GM12892 (cell line): Measurements from ENCODE around the gene BSX.
A peak's percentile ranks its signal among the peaks of the same experiment; 100 is the strongest.

Source experiments
- DNase-seq: peaks from one replicate; pipeline ENCODE4 v3.0.0; 2011; ENCODE audit not compliant: insufficient read length
- FAIRE-seq: peaks from 2 replicates; lab custom pipeline; 2011; peaks lifted over from hg19 to GRCh38; lab: Jason Lieb, UNC
- POLR2A ChIP-seq: IDR thresholded peaks from 2 replicates; pipeline ENCODE4 v1.6.1; 2011; ENCODE audit warnings: low read depth, low read length, control low read depth
- POLR2AphosphoS5 ChIP-seq: IDR thresholded peaks from 2 replicates; pipeline ENCODE4 v1.6.1; 2011; ENCODE audit warnings: low read depth, low read length, control low read depth
- TAF1 ChIP-seq: IDR thresholded peaks from 2 replicates; pipeline ENCODE4 v1.6.1; 2011; ENCODE audit warnings: low read depth, mild to moderate bottlenecking, control low read depth, low read length, borderline replicate concordance

The BSX gene

GRCh38 chr11:122979815-122980595 is 1.6 kb downstream of the BSX start:
- FAIRE-seq (no peak), DNase-seq (no peak)
- TF ChIP-seq TAF1 (no peak), POLR2AphosphoS5 (no peak), POLR2A (no peak)

- FAIRE-seq (no peak), DNase-seq (no peak)
- TF ChIP-seq POLR2AphosphoS5 = no peak
- TF ChIP-seq TAF1 = no peak
These were observed 2.4 kb downstream of the BSX start for GRCh38 chr11:122979103-122979814.

- FAIRE-seq (no peak), DNase-seq (no peak)
- TF ChIP-seq POLR2AphosphoS5 = no peak
- TF ChIP-seq POLR2A = no peak
These were observed 3.4 kb downstream of the BSX start for GRCh38 chr11:122978299-122978620.

GRCh38 chr11:122977470-122978298 is 4.0 kb downstream of the BSX start:
- FAIRE-seq (no peak), DNase-seq (no peak)
- no peak for TF ChIP-seq POLR2A
- TF ChIP-seq TAF1 = no peak
- no peak for TF ChIP-seq POLR2AphosphoS5

- FAIRE-seq (no peak), DNase-seq (peak; percentile 8)
- TF ChIP-seq POLR2AphosphoS5 (no peak), TAF1 (no peak), POLR2A (no peak)
These were observed 4.7 kb downstream of the BSX start for GRCh38 chr11:122976734-122977469.

GRCh38 chr11:122976061-122976733 is 5.4 kb downstream of the BSX start:
- DNase-seq (no peak), FAIRE-seq (no peak)
- no peak for TF ChIP-seq TAF1
- TF ChIP-seq POLR2A = no peak
- TF ChIP-seq POLR2AphosphoS5 = no peak

GRCh38 chr11:122963961-122964360 is 17.7 kb downstream of the BSX start:
- no peak for DNase-seq
- FAIRE-seq = no peak
- TF ChIP-seq POLR2A = no peak
- no peak for TF ChIP-seq POLR2AphosphoS5
- TF ChIP-seq TAF1 = no peak

GRCh38 chr11:122954455-122954854 is 27.2 kb downstream of the BSX start:
- DNase-seq (no peak), FAIRE-seq (no peak)
- TF ChIP-seq POLR2A = no peak
- no peak for TF ChIP-seq TAF1
- no peak for TF ChIP-seq POLR2AphosphoS5

- no peak for DNase-seq
- no peak for FAIRE-seq
- no peak for TF ChIP-seq POLR2A
- TF ChIP-seq TAF1 = no peak
- TF ChIP-seq POLR2AphosphoS5 = no peak
These were observed 30.4 kb downstream of the BSX start for GRCh38 chr11:122951211-122951610.

GRCh38 chr11:122938557-122938956 is 43.1 kb downstream of the BSX start:
- TF ChIP-seq POLR2A (no peak), POLR2AphosphoS5 (no peak), TAF1 (no peak)
- DNase-seq = no peak
- no peak for FAIRE-seq
